ENCODE data around the gene MT2A.
"Not testable (repeated sequence)": the region's sequence is repeated elsewhere in the genome, so short reads cannot be mapped to it uniquely, and the experiment has no call there.

Gene MT2A

DNA sequence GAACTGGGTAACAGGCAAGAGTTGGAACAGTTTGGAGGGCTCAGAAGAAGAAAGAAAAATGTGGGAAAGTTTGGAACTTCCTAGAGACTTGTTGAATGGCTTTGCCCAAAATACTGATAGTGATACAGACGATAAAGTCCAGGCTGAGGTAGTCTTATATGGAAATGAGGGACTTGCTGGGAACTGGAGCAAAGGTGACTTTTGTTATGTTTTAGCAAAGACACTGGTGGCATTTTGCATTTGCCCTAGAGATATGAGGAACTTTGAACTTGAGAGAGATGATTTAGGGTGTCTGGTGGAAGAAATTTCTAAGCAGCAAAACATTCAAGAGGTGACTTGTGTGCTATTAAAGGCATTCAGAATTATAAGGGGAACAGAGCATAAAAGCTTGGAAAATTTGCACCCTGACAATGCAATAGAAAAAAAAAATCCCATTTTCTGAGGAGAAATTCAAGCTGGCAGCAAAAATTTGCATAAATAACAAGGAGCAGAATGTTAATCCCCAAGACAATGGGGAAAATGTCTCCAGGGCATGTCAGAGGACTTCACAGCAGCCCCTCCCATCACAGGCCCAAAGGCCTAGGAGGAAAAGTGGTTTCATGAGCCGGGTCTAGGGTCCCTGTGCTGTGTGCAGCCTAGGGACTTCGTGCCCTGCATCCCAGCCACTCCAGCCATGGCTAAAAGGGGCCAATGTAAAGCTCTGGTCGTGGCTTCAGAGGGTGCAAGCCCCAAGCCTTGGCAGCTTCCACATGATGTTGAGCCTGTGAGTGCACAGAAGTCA lies 13.5 kb downstream of the MT2A start:
- not testable (repeated sequence) for DNase-seq

DNA sequence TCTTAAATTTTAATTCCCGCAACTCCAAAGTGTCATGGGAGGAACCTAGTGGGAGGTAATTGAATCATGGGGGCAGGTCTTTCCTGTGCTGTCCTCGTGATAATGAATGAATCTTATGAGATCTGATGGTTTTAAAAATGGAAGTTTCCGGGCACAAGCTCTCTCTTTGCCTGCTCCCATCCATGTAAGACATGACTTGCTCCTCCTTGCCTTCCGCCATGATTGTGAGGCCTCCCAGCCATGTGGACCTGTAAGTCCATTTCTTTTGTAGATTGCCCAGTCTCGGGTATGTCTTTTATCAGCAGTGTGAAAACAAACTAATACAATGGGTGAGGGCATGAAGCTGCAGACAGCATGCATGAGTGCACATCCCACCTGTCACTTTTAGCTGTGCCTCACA lies 14.8 kb downstream of the MT2A start:
- DNase-seq = not testable (repeated sequence)

DNA sequence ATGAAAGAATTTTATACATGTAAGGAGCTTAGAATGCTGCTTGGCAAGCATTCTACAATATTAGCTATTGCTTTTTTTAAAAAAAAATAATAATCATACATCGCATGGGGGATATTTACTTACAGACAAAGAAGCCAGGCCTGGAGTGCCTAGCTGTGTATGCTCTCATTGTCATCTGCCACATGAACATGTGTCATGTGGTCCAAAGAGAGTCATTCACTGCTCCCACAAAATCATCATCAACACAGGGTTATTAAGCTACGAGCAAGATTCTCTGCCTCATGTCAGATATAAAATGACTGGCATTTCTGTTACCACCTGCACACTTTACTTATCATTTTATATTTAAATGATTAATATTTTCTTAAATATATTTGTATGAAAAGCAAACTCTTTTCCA lies 15.3 kb downstream of the MT2A start:
- DNase-seq = no peak

DNA sequence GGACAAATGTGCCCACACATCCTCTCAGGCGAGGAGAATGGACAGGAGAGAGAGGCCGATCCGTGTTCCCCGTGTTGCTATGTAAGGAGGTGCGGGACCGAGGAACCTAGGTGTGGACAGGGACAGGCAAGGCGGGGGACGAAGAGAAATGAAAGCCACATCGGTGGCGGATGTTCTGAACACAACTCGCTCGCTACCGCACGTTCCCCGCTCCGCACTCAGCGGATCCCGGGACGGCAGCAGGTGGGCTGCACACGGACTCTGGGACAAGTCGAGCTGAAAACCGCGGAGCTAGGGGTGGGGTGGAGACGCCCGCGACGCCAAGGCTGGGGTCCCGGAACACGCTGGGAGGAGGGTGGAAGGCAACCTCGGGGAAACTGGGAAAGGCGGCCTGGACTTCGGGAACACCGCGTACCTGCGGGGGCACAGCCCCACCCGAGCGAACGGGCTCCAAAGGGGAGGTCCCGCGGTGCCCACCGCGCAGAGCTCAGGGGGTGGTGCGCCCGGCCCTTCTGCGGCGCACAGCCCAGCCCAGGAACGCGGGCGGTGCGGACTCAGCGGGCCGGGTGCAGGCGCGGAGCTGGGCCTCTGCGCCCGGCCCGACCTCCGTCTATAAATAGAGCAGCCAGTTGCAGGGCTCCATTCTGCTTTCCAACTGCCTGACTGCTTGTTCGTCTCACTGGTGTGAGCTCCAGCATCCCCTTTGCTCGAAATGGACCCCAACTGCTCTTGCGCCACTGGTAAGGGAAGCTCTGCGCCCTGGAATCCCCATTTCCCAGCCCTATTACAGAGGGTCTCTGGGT lies 17.0 kb downstream of the MT2A start, which contains the start of gene MT1E:
TSS of gene MT1E (plus strand) at position 642 of the 803 bp plus-strand sequence. CDS start at position 713, 71 bp downstream.
- peak in 1 of 3 experiments; percentile 26 for DNase-seq

DNA sequence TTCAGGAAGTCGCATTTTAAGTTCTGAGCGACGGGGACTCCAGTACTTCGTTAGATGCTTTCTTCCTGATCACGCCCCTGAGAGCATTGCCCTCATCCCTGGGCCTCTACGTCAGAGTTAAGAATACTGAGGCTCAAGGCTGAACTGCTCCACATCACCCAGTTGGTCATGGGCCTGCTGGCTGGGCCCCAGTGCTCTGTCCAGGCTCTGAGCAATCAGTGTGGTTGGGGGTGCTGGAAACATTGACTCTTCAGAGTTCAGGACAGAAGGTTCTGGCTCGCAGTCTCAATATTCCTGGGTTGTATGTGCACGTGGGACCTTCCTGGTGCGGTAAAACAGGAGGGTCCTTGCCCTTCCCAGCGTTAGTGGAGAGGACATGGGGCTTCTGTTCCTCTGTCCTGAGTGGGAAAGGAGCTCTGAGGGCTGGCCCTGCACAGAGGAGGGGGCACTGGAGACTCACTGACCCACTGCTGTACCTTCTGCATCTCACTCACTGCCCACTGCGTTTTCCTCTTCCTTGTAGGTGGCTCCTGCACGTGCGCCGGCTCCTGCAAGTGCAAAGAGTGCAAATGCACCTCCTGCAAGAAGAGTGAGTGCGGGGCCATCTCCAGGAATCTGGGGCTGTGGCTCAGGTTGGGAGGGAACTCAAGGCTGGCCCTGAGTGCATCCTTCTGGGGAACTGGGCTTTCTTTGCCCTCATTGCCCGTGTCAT lies 17.7 kb downstream of the MT2A start:
- DNase-seq = no peak

DNA sequence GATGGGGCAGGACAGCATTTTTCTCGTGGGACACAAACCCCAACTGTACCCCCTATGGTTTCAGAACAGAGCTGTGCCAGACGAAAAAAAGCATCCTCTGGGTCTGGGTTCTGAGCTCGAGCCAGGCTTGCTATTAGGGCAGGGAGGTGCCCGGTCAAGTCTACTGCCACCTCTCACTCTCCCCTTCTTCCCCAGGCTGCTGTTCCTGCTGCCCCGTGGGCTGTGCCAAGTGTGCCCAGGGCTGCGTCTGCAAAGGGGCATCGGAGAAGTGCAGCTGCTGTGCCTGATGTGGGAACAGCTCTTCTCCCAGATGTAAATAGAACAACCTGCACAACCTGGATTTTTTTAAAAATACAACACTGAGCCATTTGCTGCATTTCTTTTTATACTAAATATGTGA lies 18.3 kb downstream of the MT2A start:
- DNase-seq = no peak

DNA sequence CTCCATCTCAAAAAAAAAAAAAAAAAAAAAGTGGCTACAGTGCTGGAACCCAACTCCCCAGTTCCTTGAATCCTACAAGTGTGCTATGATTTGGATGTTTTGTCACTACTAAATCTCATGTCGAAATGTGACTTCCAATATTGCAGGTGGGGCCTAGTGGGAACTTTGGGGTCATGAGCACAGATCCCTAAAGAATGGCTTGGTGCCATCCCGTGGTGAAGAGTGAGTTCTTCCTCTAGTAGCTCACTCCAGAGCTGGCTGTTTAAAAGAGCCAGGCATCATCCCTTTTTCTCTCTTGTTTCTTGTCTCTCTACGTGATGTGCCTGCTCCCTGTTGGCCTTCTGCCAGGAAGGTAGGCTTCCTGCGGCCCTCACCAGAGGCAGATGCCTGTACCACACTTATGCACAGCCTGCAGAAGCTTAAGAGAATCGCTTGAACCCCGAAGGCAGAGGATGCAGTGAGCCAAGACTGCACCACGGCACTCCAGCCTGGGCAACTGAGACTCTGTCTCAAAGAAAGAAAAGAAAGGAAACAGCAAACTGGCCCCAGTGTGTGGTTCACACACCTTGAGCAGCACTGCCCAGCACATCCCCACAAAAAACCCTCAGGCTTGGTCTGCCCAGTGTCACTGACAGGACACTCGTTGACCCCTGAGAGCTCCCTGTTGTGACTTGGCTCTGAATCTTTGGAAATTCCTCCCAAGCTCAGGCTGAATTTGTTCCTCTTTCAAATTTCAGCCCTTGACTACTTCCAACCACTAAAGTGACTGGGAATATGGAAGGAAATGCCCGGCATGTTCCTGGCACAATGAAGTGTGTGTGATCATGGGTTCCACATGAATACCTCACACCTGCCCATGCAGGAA lies 20.3 kb downstream of the MT2A start:
- peak in 1 of 3 experiments; percentile 3 for DNase-seq

DNA sequence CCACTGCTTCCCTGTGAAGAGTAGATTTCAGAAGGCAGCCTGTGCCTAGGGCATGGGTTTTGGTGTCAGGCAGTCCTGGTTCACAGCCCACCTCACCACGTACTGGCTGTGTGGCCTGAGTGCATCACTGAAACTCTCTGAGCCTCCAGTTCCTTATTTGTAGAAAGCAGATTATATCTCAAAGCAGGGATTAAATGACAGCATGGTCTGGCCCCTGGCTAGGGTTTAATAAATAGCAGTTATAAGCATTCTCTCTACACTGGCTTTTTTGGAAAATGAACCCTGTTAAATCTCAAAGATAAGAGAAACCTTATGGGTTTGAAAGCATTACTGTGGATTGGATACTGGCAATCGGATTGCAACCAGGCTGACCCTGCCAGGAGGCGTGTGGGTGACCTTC lies 21.1 kb downstream of the MT2A start:
- no peak for DNase-seq

DNA sequence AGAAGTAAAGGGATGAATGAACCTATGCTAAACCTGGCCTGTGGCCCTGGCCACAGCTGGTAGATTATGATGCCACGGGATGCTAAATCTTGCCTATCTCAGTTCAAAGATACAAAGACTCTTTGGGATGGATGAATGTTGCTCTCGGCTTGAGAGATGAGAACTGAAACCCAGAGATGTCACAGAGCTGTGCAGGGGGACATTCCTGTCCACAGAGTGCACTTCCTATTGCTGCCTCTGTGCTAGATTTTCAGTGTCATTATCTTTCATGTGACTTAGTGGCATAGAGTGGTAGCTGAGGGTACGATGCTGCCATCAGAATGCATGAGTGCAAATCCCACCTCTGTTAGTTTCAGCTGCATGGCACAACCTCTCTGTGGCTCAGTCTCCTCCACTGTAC lies 21.8 kb downstream of the MT2A start:
- no peak for DNase-seq

DNA sequence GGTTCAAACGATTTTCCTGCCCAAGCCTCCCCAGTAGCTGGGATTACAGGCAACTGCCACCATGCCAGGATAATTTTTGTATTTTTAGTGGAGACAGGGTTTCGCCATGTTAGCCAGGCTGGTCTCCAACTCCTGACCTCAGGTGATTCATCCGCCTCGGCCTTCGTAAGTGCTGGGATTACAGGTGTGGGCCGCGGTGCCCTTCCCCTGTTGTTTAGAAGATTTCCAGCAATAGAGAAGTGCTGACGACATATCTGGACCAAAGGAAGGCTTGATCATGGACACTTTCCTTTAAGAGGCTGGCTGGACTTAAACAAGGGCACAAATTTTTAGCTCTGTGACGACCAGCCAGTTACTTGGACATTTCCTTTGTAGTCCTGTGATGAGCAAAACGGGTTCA lies 22.8 kb downstream of the MT2A start:
- DNase-seq = no peak

DNA sequence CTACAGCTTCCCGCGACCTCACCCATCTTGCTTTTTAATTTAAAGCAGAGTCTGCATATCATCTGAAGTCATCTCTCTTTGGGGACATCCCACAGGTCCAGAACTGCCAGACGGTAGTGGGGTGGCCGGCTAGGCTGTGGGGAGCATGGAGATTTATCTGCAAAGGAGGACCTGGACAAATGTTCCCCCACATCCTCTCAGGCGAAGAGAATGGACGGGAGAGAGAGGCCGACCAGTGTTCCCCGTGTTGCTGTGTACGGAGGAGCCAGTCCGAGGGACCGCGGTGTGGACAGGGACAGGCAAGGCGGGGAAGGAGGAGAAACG lies 23.4 kb downstream of the MT2A start:
- DNase-seq = no peak

DNA sequence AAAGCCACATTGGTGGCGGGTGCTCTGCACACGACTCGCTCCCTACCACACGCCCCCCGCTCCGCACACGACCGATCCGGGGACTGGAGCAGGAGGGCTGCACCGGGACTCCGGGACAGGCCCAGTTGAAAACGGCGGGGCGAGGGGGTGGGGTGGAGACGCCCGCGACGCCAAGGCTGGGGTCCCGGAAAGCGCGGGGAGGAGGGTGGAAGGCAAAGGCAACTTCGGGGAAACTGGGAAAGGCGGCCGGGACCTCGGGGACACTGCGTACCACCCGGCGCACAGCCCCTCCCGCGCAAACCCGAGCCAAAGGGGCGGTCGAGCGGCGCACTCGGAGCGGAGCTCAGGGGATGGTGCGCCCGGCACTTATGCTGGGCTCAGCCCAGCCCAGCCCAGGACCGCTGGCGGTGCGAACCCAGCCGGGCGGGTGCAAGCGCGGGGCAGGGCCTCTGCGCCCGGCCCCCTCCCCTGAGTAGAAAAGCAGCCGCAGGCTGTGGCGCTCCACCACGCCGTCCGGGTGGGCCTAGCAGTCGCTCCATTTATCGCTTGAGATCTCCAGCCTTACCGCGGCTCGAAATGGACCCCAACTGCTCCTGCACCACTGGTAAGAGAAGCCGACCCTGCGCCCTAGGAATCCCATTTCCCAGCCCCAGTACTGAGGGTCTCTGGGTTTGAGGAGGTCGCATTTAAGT lies 23.9 kb downstream of the MT2A start, which contains the start of gene MT1M:
TSS of gene MT1M (plus strand) at position 504 of the 692 bp plus-strand sequence. CDS start at position 577, 73 bp downstream.
- DNase-seq = no peak

DNA sequence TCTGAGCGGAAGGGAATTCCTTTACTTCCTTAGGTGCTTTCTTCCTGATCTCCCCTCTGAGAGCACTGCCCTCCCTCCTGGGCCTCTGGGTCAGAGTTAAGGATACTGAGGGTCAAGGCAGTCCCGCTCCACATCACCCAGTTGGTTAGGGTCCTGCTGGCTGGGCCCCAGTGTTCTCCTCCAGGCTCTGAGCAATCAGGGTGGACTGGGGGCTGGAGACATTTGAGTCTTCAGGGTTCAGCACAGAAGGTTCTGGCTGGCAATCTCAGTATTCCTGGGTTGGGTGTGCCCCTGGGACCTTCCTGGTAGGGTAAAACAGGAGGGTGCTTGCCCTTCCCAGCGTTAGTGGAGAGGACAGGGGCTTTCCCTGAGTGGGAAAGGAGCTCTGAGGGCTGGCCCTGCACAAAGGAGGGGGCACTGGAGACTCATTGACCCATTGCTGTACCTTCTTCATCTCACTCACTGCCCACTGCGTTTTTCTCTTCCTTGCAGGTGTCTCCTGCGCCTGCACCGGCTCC lies 24.5 kb downstream of the MT2A start:
- no peak for DNase-seq

DNA sequence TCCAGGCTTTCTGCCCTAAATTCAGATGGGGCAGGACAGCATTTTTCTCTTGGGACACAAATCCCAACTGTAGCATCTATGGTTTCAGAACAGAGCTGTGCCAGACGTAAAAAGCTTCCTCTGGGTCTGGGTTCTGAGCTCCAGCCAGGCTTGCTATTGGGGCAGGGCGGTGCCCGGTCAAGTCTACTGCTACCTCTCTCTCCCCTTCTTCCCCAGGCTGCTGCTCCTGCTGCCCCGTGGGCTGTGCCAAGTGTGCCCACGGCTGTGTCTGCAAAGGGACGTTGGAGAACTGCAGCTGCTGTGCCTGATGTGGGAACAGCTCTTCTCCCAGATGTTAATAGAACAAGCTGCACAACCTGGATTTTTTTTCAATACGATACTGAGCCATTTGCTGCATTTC lies 25.2 kb downstream of the MT2A start:
- DNase-seq = no peak

DNA sequence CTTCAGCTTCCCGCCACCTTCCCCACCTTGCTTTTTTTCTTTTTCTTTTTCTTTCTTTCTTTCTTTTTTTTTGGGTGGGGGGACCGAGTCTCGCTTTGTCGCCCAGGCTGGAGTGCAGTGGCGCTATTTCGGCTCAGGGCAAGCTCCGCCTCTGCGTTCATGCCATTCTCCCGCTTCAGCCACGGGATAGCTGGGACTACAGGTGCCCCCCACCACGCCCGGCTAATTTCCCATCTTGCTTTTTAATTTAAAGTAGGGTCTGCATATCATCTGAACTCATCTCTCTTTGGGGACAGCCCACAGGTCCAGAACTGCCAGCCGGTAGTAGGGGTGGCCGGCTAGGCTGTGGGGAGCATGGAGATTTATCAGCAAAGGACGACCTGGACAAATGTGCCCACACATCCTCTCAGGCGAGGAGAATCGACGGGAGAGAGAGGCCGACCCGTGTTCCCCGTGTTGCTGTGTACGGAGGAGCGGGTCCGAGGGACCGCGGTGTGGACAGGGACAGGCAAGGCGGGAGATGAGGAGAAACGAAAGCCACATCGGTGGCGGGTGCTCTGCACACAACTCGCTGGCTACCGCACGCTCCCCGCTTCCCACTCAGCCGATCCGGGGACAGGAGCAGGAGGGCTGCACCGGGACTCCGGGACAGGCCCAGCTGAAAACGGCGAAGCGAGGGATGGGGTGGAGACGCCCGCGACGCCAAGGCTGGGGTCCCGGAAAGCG lies 26.5 kb downstream of the MT2A start:
- no peak for DNase-seq

DNA sequence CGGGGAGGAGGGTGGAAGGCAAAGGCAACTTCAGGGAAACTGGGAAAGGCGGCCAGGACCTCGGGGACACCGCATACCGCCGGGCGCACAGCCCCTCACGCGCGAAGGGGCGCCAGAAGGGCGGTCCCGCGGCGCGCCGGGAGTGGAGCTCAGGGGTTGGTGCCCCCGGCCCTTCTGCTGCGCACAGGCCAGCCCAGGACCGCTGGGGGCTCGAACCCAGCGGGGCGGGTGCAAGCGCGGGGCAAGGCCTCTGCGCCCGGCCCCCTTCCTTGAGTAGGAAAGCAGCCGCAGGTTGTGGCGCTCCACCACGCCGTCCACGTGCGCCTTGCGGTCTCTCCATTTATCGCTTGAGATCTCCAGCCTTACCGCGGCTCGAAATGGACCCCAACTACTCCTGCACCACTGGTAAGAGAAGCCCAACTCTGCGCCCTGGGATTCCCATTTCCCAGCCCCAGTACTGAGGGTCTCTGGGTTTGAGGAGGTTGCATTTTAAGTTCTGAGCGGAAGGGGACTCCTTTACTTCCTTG lies 27.1 kb downstream of the MT2A start:
- DNase-seq = no peak

DNA sequence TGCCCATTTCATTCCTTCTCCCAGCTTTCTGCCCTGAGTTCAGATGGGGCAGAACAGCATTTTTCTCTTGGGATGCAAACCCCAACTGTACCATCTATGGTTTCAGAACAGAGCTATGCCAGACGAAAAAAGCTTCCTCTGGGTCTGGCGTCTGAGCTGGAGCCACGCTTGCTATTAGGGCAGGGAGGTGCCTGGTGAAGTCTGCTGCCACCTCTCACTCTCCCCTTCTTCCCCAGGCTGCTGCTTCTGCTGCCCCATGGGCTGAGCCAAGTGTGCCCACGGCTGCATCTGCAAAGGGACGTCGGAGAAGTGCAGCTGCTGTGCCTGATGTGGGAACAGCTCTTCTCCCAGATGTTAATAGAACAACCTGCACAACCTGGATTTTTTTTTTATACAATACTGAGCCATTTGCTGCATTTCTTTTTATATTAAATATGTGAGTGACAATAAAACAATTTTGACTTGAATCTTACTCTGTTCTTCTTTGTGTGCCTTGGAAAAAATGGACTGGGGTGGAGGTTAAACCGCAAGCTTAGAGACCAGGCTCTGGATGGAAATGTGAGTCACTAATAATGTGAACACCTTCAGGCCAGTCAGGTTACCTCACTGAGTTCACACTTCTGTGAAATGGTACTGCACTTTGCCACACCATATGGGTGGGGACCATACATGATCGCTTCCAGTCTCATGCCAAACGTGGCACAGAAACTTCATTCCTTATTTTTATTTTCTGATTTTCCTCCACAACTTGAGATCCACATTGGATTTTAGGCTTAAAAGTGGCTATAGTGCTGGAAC lies 28.4 kb downstream of the MT2A start:
- DNase-seq = no peak

DNA sequence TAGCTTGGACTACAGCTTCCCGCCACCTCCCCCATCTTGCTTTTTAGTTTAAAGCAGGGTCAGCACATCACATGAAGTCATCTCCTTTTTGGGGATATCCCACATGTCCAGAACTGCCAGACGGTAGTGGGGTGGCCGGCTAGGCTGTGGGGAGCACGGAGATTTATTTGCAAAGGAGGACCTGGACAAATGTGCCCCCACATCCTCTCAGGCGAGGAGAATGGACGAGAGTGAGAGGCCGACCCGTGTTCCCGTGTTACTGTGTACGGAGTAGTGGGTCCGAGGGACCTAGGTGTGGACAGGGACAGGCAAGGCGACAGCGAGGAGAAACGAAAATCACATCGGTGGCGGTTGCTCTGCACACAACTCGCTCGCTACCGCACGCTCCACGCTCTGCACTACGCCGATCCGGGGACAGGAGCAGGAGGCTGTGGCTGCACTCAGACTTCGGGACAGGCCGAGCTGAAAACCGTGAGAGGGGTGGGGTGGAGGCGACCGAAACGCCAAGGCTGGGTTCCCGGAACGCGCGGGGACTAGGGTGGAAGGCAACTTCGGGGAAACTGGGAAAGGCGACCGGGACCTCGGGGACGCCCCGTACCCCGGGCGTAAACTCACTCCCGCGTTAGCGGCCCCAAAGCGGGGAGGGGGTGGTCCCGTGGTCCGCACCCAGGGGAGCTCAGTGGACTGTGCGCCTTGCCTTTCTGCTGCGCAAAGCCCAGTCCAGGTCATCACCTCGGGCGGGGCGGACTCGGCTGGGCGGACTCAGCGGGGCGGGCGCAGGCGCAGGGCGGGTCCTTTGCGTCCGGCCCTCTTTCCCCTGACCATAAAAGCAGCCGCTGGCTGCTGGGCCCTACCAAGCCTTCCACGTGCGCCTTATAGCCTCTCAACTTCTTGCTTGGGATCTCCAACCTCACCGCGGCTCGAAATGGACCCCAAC lies 29.7 kb downstream of the MT2A start, which contains the start of gene MT1A:
TSS of gene MT1A (plus strand) at position 853 of the 937 bp plus-strand sequence. CDS start at position 926, 73 bp downstream.
- DNase-seq = peak in 2 of 3 experiments; percentile 29 to 42

Data from NCI-H1417 (cell line).